ENCODE data around the gene FRYL. TPM values are rescaled to one million over a fixed set of nuclear protein-coding genes. Genes with fewer than 3 reads are reported as not detected.

FRYL gene
- polyA plus RNA-seq, 3 donors from 2014 or later, result 25.8 to 57.9 (median 26.7) TPM

- no peak for DNase-seq
- no peak overlapping the region for H3K4me3 Mint-ChIP-seq
- H3K36me3 Mint-ChIP-seq, result no peaks in the 10 kb centered on the region
- H3K27me3 Mint-ChIP-seq (ENCODE audit: low read depth in 3 of 3), result peaks cover 0 to 6% (median 5%) of the 10 kb centered on the region in 3 donors
- no peaks in the 10 kb centered on the region for H3K4me1 Mint-ChIP-seq
- H3K9me3 Mint-ChIP-seq, result no peaks in the 10 kb centered on the region
- no peak overlapping the region for H3K27ac Mint-ChIP-seq
Observed at GRCh38 chr4:48796927-48797679, 17.0 kb upstream of the FRYL start.

- Mint-ChIP-seq H3K4me1 (no peaks in the 10 kb centered on the region), H3K27ac (no peak overlapping the region), H3K4me3 (no peak overlapping the region), H3K9me3 (no peaks in the 10 kb centered on the region), H3K36me3 (no peaks in the 10 kb centered on the region), H3K27me3 (ENCODE audit: low read depth in 3 of 3) (peaks cover 0 to 5% (median 4%) of the 10 kb centered on the region in 3 donors)
- DNase-seq, result no peak
Observed at GRCh38 chr4:48796191-48796926, 16.3 kb upstream of the FRYL start.

GRCh38 chr4:48795108-48795507 lies 15.0 kb upstream of the FRYL start:
- Mint-ChIP-seq H3K4me3 (no peak overlapping the region), H3K36me3 (no peaks in the 10 kb centered on the region), H3K27ac (no peak overlapping the region), H3K27me3 (ENCODE audit: low read depth in 3 of 3) (peaks cover 0 to 6% (median 5%) of the 10 kb centered on the region in 3 donors), H3K4me1 (no peaks in the 10 kb centered on the region), H3K9me3 (no peaks in the 10 kb centered on the region)
- DNase-seq, result no peak

- H3K4me1 Mint-ChIP-seq, result no peaks in the 10 kb centered on the region
- no peaks in the 10 kb centered on the region for H3K9me3 Mint-ChIP-seq
- H3K4me3 Mint-ChIP-seq, result no peak overlapping the region
- H3K27me3 Mint-ChIP-seq (ENCODE audit: low read depth in 3 of 3), result peaks cover 0 to 2% (median 2%) of the 10 kb centered on the region in 3 donors
- H3K36me3 Mint-ChIP-seq, result no peaks in the 10 kb centered on the region
- no peak overlapping the region for H3K27ac Mint-ChIP-seq
- no peak for DNase-seq
Observed at GRCh38 chr4:48792348-48793006, 12.4 kb upstream of the FRYL start.

- Mint-ChIP-seq H3K27me3 (ENCODE audit: low read depth in 3 of 3) (peaks cover 0 to 2% (median 0%) of the 10 kb centered on the region in 3 donors), H3K4me3 (no peak overlapping the region), H3K27ac (no peak overlapping the region), H3K4me1 (no peaks in the 10 kb centered on the region), H3K9me3 (no peaks in the 10 kb centered on the region), H3K36me3 (no peaks in the 10 kb centered on the region)
- no peak for DNase-seq
Observed at GRCh38 chr4:48791313-48791712, 11.2 kb upstream of the FRYL start.

- DNase-seq, result no peak
- Mint-ChIP-seq H3K36me3 (no peaks in the 10 kb centered on the region), H3K9me3 (no peaks in the 10 kb centered on the region), H3K27ac (no peak overlapping the region), H3K4me3 (no peak overlapping the region), H3K4me1 (no peaks in the 10 kb centered on the region), H3K27me3 (ENCODE audit: low read depth in 3 of 3) (peaks cover 0 to 2% (median 0%) of the 10 kb centered on the region in 3 donors)
Observed at GRCh38 chr4:48790561-48790960, 10.5 kb upstream of the FRYL start.

- no peaks in the 10 kb centered on the region for H3K9me3 Mint-ChIP-seq
- H3K36me3 Mint-ChIP-seq, result peaks cover 0 to 3% (median 0%) of the 10 kb centered on the region in 3 donors
- no peaks in the 10 kb centered on the region for H3K4me1 Mint-ChIP-seq
- H3K4me3 Mint-ChIP-seq, result no peak overlapping the region
- DNase-seq, result no peak
- no peak overlapping the region for H3K27ac Mint-ChIP-seq
- H3K27me3 Mint-ChIP-seq (ENCODE audit: low read depth in 3 of 3), result peaks cover 0 to 2% (median 0%) of the 10 kb centered on the region in 3 donors
Observed at GRCh38 chr4:48787056-48787455, 7.0 kb upstream of the FRYL start.

- Mint-ChIP-seq H3K4me1 (no peaks in the 10 kb centered on the region), H3K9me3 (no peaks in the 10 kb centered on the region), H3K27ac (no peak overlapping the region), H3K36me3 (peaks cover 0 to 3% (median 0%) of the 10 kb centered on the region in 3 donors), H3K4me3 (no peak overlapping the region), H3K27me3 (ENCODE audit: low read depth in 3 of 3) (peaks cover 0 to 2% (median 0%) of the 10 kb centered on the region in 3 donors)
- no peak for DNase-seq
Observed at GRCh38 chr4:48786549-48786948, 6.5 kb upstream of the FRYL start.

GRCh38 chr4:48785302-48785701 lies 5.2 kb upstream of the FRYL start:
- Mint-ChIP-seq H3K9me3 (no peaks in the 10 kb centered on the region), H3K27me3 (ENCODE audit: low read depth in 3 of 3) (peaks cover under 1 to 5% (median under 1%) of the 10 kb centered on the region in 3 donors), H3K27ac (no peak overlapping the region), H3K4me1 (peaks cover 5 to 10% of the 10 kb centered on the region in 2 donors), H3K4me3 (no peak overlapping the region), H3K36me3 (peaks cover 0 to 3% (median 0%) of the 10 kb centered on the region in 3 donors)
- no peak for DNase-seq

- peak overlapping the region in 1 of 5 donors; percentile 14 for H3K4me3 Mint-ChIP-seq
- H3K4me1 Mint-ChIP-seq, result peaks cover 26 to 32% of the 10 kb centered on the region in 2 donors
- peaks cover 4 to 15% (median 6%) of the 10 kb centered on the region in 3 donors for H3K27me3 Mint-ChIP-seq (ENCODE audit: low read depth in 3 of 3)
- peaks cover 0 to 3% (median 0%) of the 10 kb centered on the region in 3 donors for H3K36me3 Mint-ChIP-seq
- H3K27ac Mint-ChIP-seq, result peak overlapping the region in 3 of 6 donors; percentile 22 to 31 (median 25)
- no peaks in the 10 kb centered on the region for H3K9me3 Mint-ChIP-seq
- DNase-seq, result no peak
Observed at GRCh38 chr4:48781968-48782367, 1.9 kb upstream of the FRYL start.

GRCh38 chr4:48780865-48781214 lies 761 bp upstream of the FRYL start:
- H3K36me3 Mint-ChIP-seq, result peaks cover 0 to 3% (median 0%) of the 10 kb centered on the region in 3 donors
- peaks cover 4 to 15% (median 6%) of the 10 kb centered on the region in 3 donors for H3K27me3 Mint-ChIP-seq (ENCODE audit: low read depth in 3 of 3)
- peak overlapping the region; percentile 77 to 94 (median 86) for H3K27ac Mint-ChIP-seq
- H3K4me3 Mint-ChIP-seq, result peak overlapping the region; percentile 92 to 95 (median 94)
- no peaks in the 10 kb centered on the region for H3K9me3 Mint-ChIP-seq
- H3K4me1 Mint-ChIP-seq, result peaks cover 35 to 43% of the 10 kb centered on the region in 2 donors
- DNase-seq, result peak; percentile 28 to 37 (median 33)

GRCh38 chr4:48779095-48779997 lies 733 bp downstream of the FRYL start:
- Mint-ChIP-seq H3K4me3 (peak overlapping the region; percentile 92 to 95 (median 94)), H3K27me3 (ENCODE audit: low read depth in 3 of 3) (peaks cover 4 to 15% (median 6%) of the 10 kb centered on the region in 3 donors), H3K4me1 (peaks cover 49 to 58% of the 10 kb centered on the region in 2 donors), H3K9me3 (no peaks in the 10 kb centered on the region), H3K36me3 (no peaks in the 10 kb centered on the region), H3K27ac (peak overlapping the region; percentile 92 to 96 (median 95))
- DNase-seq, result peak; percentile 77 to 79 (median 78)
